SIG-M5 treated with dmso at 0.1 percent for 504 hours (cell line): ENCODE results near the gene TMEM252.

ENCODE experiments used
- DNase-seq: peaks from one replicate; lab custom pipeline; 2025; ENCODE audit not compliant: unreplicated experiment; lab: John Stamatoyannopoulos, UW

TMEM252 gene

GRCh38 chr9:68500457-68501381 lies 40.0 kb downstream of the TMEM252 start:
- DNase-seq: peak; percentile 32

- DNase-seq: no peak
These were observed 41.9 kb downstream of the TMEM252 start for GRCh38 chr9:68498816-68499215.

- no peak for DNase-seq
These were observed 43.1 kb downstream of the TMEM252 start for GRCh38 chr9:68497629-68498028.

- no peak for DNase-seq
These were observed 44.3 kb downstream of the TMEM252 start for GRCh38 chr9:68496356-68496755.

- no peak for DNase-seq
These were observed 45.4 kb downstream of the TMEM252 start for GRCh38 chr9:68495247-68495646.

GRCh38 chr9:68493958-68494577 lies 46.6 kb downstream of the TMEM252 start:
- DNase-seq: no peak

- no peak for DNase-seq
These were observed 47.1 kb downstream of the TMEM252 start for GRCh38 chr9:68493541-68493940.

GRCh38 chr9:68492806-68493205 lies 47.9 kb downstream of the TMEM252 start:
- no peak for DNase-seq

- DNase-seq: no peak
These were observed 51.0 kb downstream of the TMEM252 start for GRCh38 chr9:68489646-68490045.

- DNase-seq: no peak
These were observed 52.6 kb downstream of the TMEM252 start for GRCh38 chr9:68488126-68488525.
